Lung (tissue), 12 donors: Measurements from ENCODE around the gene RNF208. TPM values are rescaled to one million over a fixed set of nuclear protein-coding genes. Genes with fewer than 3 reads are reported as not detected.

ENCODE experiments used
- ATAC-seq: fragments of 200-7000 bp; cut with Tn5 transposase; one replicate; pipeline ENCODE4 v1.9.1; 2020; ENCODE audit warnings: moderate number of reproducible peaks; ENCODE audit not compliant: insufficient read depth, low FRiP score
- DNase-seq, 3 donors: peaks; one replicate each; pipeline ENCODE4 v3.0.0-alpha.2; 2013 to 2017
- H3K27ac ChIP-seq, 2 donors: one replicate each; pipeline ENCODE4 v1.5.1; 2013; ENCODE audit warnings: mild to moderate bottlenecking in 2 of 2, moderate library complexity in 2 of 2, control low read depth in 1 of 2, inconsistent platforms in 1 of 2, low read depth in 1 of 2, low read length in 1 of 2
- H3K27me3 ChIP-seq, 3 donors: one replicate each; pipeline ENCODE4 v1.5.1; 2013; ENCODE audit warnings: low read length in 2 of 3; ENCODE audit not compliant: control insufficient read depth in 3 of 3, insufficient read depth in 3 of 3
- H3K36me3 ChIP-seq, 4 donors: one replicate each; pipeline ENCODE4 v1.5.1; 2013; ENCODE audit warnings: low read length in 4 of 4, mild to moderate bottlenecking in 1 of 4, moderate library complexity in 1 of 4; ENCODE audit not compliant: control insufficient read depth in 4 of 4, insufficient read depth in 4 of 4
- H3K4me1 ChIP-seq, 5 donors: one replicate each; pipeline ENCODE4 v1.5.1; 2013; ENCODE audit warnings: low read length in 5 of 5, mild to moderate bottlenecking in 2 of 5, moderate library complexity in 1 of 5; ENCODE audit not compliant: control insufficient read depth in 5 of 5, insufficient read depth in 5 of 5
- H3K4me3 ChIP-seq: one replicate; pipeline ENCODE4 v1.5.1; 2013; ENCODE audit warnings: mild to moderate bottlenecking, control low read depth, moderate library complexity
- H3K9ac ChIP-seq, 2 donors: one replicate each; pipeline ENCODE4 v1.5.1; 2013; ENCODE audit warnings: low read length in 2 of 2, control low read depth in 1 of 2; ENCODE audit not compliant: insufficient read depth in 1 of 2
- H3K9me3 ChIP-seq, 4 donors: one replicate each; pipeline ENCODE4 v1.5.1; 2013; ENCODE audit warnings: low read length in 3 of 4, mild to moderate bottlenecking in 1 of 4, moderate library complexity in 1 of 4; ENCODE audit not compliant: control insufficient read depth in 4 of 4, insufficient read depth in 3 of 4
- CTCF ChIP-seq: IDR thresholded peaks from 2 replicates; pipeline ENCODE4 v1.5.1; 2012; ENCODE audit warnings: mild to moderate bottlenecking; ENCODE audit errors: control extremely low read depth, extremely low read depth
- WGBS, 2 donors: extraction: QIAGEN DNeasy Blood & Tissue Kit; methylation state at CpG; one replicate each; pipeline ENCODE4 v1.1.7; 2013; 5-methylcytosine and 5-hydroxymethylcytosine counted together
- polyA plus RNA-seq, 2 donors: library from polyadenylated mRNA; stranded (reverse); fragments of 200-250 nt; gene quantifications; one replicate each; pipeline ENCODE4 v1.2.1, GENCODE V29; 2013
- total RNA-seq, 2 donors: library from RNA; depleted of rRNA in 1 of 2; stranded (reverse); fragments of >200 nt in 1 of 2; gene quantifications; one replicate each; pipeline ENCODE4 v1.2.1, GENCODE V29; 2014 to 2021
- donor health status: control.
- donor health status: control.
- donor health status: Bipolar disorder and iron deficiency.
- donor health status: healthy.
- donor health status: DM: yes; HTN: yes; CAD: no.

RNF208 gene
- total and polyA plus RNA-seq, 4 donors = 1.7 to 12.0 (median 5.3) TPM

- peak; percentile 28 to 57 (median 47) for DNase-seq
- WGBS, 2 donors = 27 to 61% methylated on average over 17 of the region's 17 CpGs
- Histone ChIP-seq H3K9me3 (no peaks in the 10 kb centered on the region), H3K36me3 (peaks cover 11 to 41% (median 15%) of the 10 kb centered on the region in 4 donors), H3K4me1 (peaks cover under 1 to 20% (median 4%) of the 10 kb centered on the region in 5 donors), H3K9ac (no peak overlapping the region), H3K27ac (peak overlapping the region; percentile 64 to 94), H3K4me3 (no peak overlapping the region), H3K27me3 (no peaks in the 10 kb centered on the region)
- peak; percentile 47 for ATAC-seq
- no peak for TF ChIP-seq CTCF
Measured at GRCh38 chr9:137269231-137269772, 47.3 kb upstream of the RNF208 start.

DNA sequence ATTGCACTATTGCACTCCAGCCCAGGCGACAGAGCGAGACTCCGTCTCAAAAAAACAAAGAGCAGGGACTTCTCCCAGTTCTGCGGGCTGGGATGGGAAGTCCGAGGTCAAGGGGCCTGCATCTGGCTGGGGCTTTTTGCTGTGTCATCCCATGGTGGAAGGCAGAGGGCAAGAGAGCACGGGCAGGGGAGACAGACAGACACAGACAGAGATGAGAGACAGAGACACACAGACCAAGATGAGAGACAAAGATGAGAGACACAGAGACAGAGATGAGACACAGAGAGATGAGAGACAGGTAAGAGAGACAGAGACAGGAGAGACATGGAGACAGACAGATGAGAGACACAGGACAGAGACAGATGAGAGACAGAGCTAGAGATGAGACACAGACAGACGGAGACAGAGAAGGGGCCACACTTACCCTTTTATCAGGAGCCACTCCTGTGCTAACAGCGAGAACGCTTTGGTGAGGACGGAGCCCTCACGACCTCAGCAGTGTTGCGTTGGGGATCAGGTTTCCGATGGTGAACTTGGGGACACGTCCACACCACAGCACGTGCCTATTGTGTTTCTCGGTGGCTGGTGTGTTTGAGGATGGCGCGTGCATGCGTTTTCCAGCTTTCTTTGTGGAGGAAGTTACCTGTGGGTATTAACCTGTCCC, 46.6 kb upstream of the RNF208 start:
- peaks cover 11 to 47% (median 20%) of the 10 kb centered on the region in 4 donors for H3K36me3 ChIP-seq
- no peak overlapping the region for H3K9ac ChIP-seq
- H3K4me3 ChIP-seq = no peak overlapping the region
- DNase-seq (no peak), ATAC-seq (no peak)
- no peaks in the 10 kb centered on the region for H3K9me3 ChIP-seq
- 49 to 66% methylated on average over 19 of the region's 19 CpGs for WGBS, 2 donors
- H3K27me3 ChIP-seq = no peaks in the 10 kb centered on the region
- no peak for TF ChIP-seq CTCF
- peak overlapping the region; percentile 64 to 94 for H3K27ac ChIP-seq
- peaks cover 0 to 14% (median 4%) of the 10 kb centered on the region in 5 donors for H3K4me1 ChIP-seq

GRCh38 chr9:137267933-137268355, 45.9 kb upstream of the RNF208 start:
- no peak for DNase-seq
- Histone ChIP-seq H3K27ac (peak overlapping the region; percentile 59 to 64), H3K4me3 (no peak overlapping the region), H3K4me1 (peaks cover 0 to 14% (median 4%) of the 10 kb centered on the region in 5 donors), H3K9me3 (no peaks in the 10 kb centered on the region), H3K36me3 (peaks cover 11 to 52% (median 20%) of the 10 kb centered on the region in 4 donors), H3K27me3 (no peaks in the 10 kb centered on the region), H3K9ac (no peak overlapping the region)
- TF ChIP-seq CTCF = no peak
- 58 to 83% methylated on average over 6 of the region's 6 CpGs for WGBS, 2 donors
- ATAC-seq = no peak
